C4-2B (cell line): ENCODE measurements around the gene BMAL1.

Experiments used
- H3K27ac ChIP-seq: fragments of 450-650 bp; 2 replicates; pipeline ENCODE4 v1.5.1; 2017
- ZFX ChIP-seq: fragments of 450-650 bp; IDR thresholded peaks from 2 replicates; pipeline ENCODE4 v1.6.1; 2017
- TF ChIP-seq, protein P1 (sequence below): fragments of 450-650 bp; conservative IDR thresholded peaks from 2 replicates; pipeline ENCODE4 v1.5.1; 2017; ENCODE audit warnings: mild to moderate bottlenecking

Gene BMAL1

DNA sequence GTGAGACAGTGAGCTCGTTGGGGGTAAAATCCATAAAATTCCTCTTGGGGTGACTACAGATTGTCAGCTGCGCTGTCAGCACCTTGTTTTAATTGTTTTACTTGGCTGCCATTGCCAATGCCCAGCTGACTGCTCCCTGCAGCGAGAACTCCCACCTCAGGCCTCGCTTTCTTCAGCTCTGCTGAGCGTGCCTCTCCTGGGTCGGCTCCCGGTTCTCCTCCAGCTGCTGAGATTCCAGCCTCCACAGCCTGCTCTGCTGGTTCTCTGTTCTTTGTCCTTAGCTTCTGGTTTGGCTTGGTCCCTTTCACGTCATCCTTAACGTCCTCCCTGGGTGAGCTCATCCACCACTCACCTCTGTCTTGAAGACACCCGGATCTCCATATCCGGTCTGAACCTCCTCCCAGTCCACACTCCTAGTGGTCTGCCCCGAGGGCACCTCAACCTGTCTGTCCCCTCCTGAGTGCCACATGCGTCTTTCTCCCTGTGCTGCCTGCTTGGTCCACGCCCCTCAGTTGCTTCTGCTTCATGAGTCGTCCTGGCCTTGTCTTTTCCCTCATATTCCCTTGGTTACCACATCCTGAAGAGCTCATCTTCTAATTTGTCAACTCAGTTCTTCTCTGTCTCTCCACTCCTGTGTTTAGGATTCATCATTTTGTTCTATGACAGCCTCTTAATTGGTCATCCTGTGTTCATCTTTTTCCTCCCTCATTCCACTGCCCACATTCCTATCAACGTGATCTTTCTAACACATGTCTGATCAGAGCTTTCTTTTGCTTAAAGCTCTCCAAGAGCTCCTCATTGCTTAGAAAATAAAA lies 35.6 kb downstream of the BMAL1 start:
- no peak overlapping the region for H3K27ac ChIP-seq
- TF ChIP-seq, protein P1, sequence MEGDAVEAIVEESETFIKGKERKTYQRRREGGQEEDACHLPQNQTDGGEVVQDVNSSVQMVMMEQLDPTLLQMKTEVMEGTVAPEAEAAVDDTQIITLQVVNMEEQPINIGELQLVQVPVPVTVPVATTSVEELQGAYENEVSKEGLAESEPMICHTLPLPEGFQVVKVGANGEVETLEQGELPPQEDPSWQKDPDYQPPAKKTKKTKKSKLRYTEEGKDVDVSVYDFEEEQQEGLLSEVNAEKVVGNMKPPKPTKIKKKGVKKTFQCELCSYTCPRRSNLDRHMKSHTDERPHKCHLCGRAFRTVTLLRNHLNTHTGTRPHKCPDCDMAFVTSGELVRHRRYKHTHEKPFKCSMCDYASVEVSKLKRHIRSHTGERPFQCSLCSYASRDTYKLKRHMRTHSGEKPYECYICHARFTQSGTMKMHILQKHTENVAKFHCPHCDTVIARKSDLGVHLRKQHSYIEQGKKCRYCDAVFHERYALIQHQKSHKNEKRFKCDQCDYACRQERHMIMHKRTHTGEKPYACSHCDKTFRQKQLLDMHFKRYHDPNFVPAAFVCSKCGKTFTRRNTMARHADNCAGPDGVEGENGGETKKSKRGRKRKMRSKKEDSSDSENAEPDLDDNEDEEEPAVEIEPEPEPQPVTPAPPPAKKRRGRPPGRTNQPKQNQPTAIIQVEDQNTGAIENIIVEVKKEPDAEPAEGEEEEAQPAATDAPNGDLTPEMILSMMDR, result no peak
- no peak for TF ChIP-seq ZFX

- H3K27ac ChIP-seq, result no peak overlapping the region
- TF ChIP-seq ZFX, result no peak
- TF ChIP-seq, protein P1, result no peak
Measured at GRCh38 chr11:13314676-13315394, 37.2 kb downstream of the BMAL1 start.

- TF ChIP-seq ZFX, result no peak
- TF ChIP-seq, protein P1, result no peak
- no peak overlapping the region for H3K27ac ChIP-seq
Measured at GRCh38 chr11:13315517-13316432, 38.2 kb downstream of the BMAL1 start.

DNA sequence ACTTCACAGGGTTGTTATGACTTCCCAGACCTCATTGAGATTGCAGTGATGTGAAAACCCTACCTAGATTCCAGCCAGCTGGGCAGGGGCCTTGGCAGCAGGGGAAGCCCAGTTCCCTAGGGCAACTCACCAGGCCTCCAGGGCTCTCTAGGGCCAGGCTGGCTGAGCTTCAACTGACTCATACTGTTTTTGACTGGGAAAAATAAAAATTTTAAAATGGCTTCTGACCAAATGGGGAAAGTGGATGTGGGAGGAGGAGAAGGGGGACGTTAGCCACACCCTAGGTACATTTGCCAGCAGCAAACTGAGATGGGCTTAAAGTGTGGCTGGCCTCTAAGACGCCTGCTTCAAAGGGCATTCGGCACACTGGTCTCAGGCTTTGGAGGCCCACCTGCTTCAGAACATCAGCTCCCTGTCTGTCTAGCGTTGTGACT lies 39.0 kb downstream of the BMAL1 start:
- TF ChIP-seq, protein P1, result no peak
- no peak for TF ChIP-seq ZFX

DNA sequence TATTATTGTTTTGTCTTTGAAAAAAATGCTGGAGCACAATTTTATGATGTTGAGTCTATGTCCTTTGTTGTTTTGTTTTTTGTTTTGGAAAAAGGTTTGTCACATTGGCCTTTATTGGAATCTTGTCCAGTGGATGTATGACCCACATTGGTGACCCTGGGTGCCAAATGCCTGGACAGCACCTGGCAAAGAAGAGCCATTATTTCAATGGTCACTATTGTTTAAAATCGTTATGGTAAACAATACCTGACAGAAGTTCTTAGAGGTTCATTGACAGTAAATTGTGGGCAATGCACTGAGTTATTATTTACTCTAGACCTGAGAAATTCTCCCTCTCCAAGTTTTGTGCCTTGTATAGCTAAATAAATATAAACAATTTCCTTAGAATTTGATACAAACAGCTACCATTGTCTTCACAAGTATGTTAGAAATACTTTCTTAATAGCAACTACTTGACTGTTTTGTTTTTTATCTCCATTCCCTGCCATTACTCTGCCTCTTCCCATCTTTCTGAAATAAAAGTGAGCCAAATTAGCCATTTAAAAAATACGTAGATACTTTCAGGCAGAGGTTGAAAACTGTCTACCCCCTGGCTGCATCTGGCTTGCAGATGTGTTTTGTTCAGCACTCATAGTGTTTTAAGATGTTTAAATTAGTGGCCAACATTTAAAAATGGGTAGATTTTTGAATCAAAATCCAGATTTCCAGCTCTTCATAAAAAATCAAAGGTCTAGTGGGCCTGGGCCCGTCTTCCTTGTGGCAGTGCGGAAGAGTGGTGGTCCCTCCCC lies 39.9 kb downstream of the BMAL1 start:
- H3K27ac ChIP-seq, result no peak overlapping the region
- no peak for TF ChIP-seq ZFX
- TF ChIP-seq, protein P1, result no peak

More for the DNA sequence above, 39.0 kb downstream of the BMAL1 start:
- H3K27ac ChIP-seq, result no peak overlapping the region

GRCh38 chr11:13318498-13319295 lies 41.1 kb downstream of the BMAL1 start:
- no peak overlapping the region for H3K27ac ChIP-seq
- TF ChIP-seq, protein P1, result no peak
- no peak for TF ChIP-seq ZFX
